Activated T-helper 1 cell treated with anti-CD3 and anti-CD28 coated beads, Interleukin-12 subunit alpha, Interleukin-12 subunit beta, Interleukin-2, Interleukin-4 antibody, amounts not matched to agents 30 ng/mL and 10 ng/mL and 1 ng/mL, durations not matched to agents 14 hours and 24 hours and 36 hours (primary cell): Measurements from ENCODE around the gene ACAP3. TPM values are rescaled to one million over a fixed set of nuclear protein-coding genes. Genes with fewer than 3 reads are reported as not detected.

Experiments
- DNase-seq: peaks from one replicate; pipeline ENCODE4 v3.0.0; 2021; ENCODE audit warnings: low spot score
- H3K27ac Mint-ChIP-seq: one replicate; pipeline ENCODE4 v1.8.0; 2021; ENCODE audit warnings: mild to moderate bottlenecking, mixed read lengths
- H3K27me3 Mint-ChIP-seq: one replicate; pipeline ENCODE4 v1.8.0; 2022; ENCODE audit warnings: mild to moderate bottlenecking, moderate library complexity, mixed read lengths; ENCODE audit not compliant: insufficient read depth
- H3K36me3 Mint-ChIP-seq: one replicate; pipeline ENCODE4 v1.8.0; 2021; ENCODE audit warnings: low read depth, mixed read lengths
- H3K4me1 Mint-ChIP-seq: one replicate; pipeline ENCODE4 v1.8.0; 2021; ENCODE audit warnings: low read depth, mixed read lengths
- H3K4me3 Mint-ChIP-seq: one replicate; pipeline ENCODE4 v1.8.0; 2021; ENCODE audit warnings: mild to moderate bottlenecking, moderate library complexity, mixed read lengths
- H3K9me3 Mint-ChIP-seq: one replicate; pipeline ENCODE4 v1.8.0; 2021; ENCODE audit warnings: mixed read lengths
- intact Hi-C: fragments of 100-400 bp; cut with micrococcal nuclease; formaldehyde crosslinking; loops from one replicate; pipeline ENCODE4 v1.15.1; 2024
- total RNA-seq: library from RNA; stranded (reverse); gene quantifications from 2 replicates; pipeline ENCODE4 v1.2.3, GENCODE V29; 2022

The ACAP3 gene
- total RNA-seq, 1 donor from 2014 or later: 47.7 TPM

DNA sequence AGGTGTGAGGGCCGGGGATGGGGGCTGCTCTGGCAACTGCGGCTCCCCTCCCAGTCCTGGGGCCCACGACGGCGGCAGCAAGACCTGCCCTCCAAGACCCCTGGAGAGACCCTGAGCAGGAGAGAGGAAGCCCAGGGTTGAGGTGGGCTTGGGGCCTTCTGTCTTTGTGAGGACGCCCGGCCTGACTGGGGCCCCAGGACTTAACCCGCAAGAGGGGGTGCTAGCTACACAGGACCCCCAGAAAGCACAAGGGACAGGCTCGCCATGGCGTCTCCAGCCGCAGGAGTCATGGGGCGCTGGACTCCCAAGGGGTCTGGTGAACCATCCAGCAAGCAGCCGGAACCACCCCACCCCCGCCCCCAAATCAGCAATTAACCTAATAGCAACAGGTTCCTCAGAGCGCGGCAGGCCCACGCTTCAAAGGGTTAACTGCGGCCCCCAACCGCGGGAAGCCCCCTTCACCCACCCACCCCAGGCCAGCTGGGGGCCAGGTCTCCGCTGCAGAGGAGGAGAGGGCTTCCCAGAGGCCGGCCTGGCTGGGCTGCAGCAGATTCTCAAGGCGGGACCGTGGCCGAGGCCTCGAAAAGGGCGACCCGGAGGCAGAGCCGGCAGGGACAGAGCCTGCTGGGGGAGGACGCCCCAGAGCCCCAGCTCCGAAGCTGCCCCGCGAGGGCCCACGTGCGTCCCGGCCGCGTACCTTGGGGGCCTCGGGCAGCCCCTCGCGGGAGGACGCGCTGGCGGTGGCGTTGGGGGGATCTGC lies 61.7 kb downstream of the ACAP3 start:
- Mint-ChIP-seq H3K27ac (no peak overlapping the region), H3K9me3 (no peaks in the 10 kb centered on the region), H3K36me3 (peaks cover 2% of the 10 kb centered on the region), H3K4me1 (peaks cover 11% of the 10 kb centered on the region), H3K4me3 (no peak overlapping the region), H3K27me3 (no peaks in the 10 kb centered on the region)
- no peak for DNase-seq
- intact Hi-C loops: no loop called here

DNA sequence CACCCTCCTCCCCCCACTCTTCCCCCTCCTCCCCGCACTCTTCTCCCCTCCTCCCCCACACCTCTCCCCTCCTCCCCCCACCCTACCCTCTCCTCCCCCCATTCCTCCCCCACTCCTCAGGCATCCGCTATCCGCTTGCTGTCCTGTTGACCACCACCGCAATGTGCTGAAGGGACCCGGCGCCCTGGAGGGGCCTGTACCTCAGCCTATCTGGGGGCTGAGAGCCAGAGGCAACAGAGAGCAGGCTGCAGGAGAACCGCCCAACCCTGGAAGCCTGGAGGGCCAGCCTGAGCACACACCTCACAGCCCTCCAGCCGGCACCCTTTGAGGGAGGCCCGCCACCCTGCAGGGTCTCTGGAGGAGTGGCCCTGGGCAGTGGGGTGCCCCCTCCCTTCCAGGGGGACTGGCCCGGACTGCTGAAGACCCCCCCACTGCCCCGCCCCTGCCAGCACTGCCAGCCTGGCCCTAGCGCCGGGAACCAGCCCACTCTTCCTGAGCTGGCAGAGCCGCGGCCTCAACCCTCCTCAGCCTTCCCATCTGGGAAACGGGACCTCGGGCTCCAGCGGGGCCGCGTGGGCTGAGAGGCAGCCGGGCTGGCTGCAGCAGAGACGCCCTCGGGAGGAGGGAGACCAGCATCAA lies 62.4 kb downstream of the ACAP3 start:
- H3K27me3 Mint-ChIP-seq: no peaks in the 10 kb centered on the region
- no peak overlapping the region for H3K27ac Mint-ChIP-seq
- DNase-seq: no peak
- H3K36me3 Mint-ChIP-seq: no peaks in the 10 kb centered on the region
- intact Hi-C loops: no loop called here
- H3K4me1 Mint-ChIP-seq: peaks cover 8% of the 10 kb centered on the region
- no peaks in the 10 kb centered on the region for H3K9me3 Mint-ChIP-seq
- no peak overlapping the region for H3K4me3 Mint-ChIP-seq

DNA sequence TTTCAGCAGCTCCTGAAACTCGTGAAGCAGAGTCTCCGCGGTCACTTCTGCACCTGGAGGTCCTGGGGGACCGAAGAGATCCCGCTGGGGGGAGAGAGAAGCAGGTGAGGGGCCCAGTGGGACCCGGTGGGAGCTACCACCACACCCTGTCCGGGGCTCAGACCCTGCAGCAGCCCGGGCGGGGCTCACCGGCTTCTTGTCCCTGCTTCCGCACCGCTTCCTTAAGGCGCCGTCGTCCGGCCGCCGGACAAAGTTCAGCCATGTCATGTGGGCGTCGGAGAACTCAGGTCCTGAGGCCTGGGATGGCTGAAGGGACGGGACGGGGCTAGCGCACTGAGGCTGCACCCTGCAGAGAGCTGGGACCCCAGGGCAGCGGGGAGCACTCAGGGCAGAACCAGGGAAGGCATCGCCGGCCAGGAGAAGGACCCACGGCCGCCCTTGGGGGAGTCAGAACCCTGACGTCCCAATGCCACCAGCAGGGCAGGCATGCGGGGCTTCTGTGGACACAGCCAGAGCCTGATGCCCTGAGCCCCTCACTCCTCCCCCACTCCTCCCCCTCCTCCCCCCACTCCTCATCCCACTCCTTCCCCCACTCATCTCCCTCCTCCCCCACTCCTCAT lies 63.4 kb downstream of the ACAP3 start:
- Mint-ChIP-seq H3K27ac (no peak overlapping the region), H3K4me1 (no peaks in the 10 kb centered on the region), H3K36me3 (no peaks in the 10 kb centered on the region), H3K9me3 (no peaks in the 10 kb centered on the region), H3K27me3 (no peaks in the 10 kb centered on the region), H3K4me3 (no peak overlapping the region)
- intact Hi-C loops: no loop called here
- no peak for DNase-seq

DNA sequence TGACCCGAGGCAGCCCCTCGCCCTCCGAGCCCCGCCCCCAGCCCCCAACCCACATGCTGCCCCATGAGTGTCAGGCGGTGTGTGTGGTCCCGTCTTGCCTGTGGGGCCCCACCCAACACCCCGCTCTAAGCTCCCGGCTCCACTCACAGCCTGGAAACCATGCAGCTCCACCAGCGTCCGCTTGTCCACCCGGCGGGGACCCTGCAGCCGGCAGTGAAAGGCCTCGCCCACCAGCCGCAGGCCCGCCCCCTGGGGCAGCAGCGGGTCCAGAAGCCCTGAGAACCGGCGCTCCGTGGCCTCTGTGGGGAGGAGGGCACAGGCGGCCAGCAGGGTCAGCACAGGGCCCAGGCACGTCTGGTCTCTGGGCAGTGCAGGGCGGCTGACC lies 63.9 kb downstream of the ACAP3 start:
- Mint-ChIP-seq H3K9me3 (no peaks in the 10 kb centered on the region), H3K27me3 (no peaks in the 10 kb centered on the region), H3K36me3 (no peaks in the 10 kb centered on the region), H3K27ac (no peak overlapping the region), H3K4me1 (no peaks in the 10 kb centered on the region), H3K4me3 (no peak overlapping the region)
- intact Hi-C loops: no loop called here
- no peak for DNase-seq

DNA sequence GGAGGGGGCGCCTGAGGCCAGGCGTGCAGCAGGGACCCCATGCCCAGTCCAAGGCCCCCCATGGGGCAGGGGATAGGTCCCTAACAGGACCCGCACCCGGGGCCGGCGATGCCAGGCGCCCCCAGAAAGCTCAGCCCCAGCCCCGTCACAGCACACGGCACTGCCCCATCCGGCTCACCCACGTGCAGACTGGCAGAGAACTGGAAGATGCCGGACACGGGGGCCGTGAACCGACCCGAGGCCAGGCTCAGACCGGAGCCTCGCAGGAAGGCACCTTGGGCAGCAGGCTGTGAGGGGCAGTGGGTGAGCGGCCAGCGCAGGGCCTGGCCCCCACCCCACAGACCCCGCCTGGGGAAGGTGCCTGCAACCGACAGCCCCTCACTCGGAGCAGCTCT lies 64.5 kb downstream of the ACAP3 start:
- Mint-ChIP-seq H3K27ac (no peak overlapping the region), H3K4me1 (no peaks in the 10 kb centered on the region), H3K27me3 (no peaks in the 10 kb centered on the region), H3K36me3 (no peaks in the 10 kb centered on the region), H3K4me3 (no peak overlapping the region), H3K9me3 (no peaks in the 10 kb centered on the region)
- no peak for DNase-seq
- intact Hi-C loops: no loop called here

DNA sequence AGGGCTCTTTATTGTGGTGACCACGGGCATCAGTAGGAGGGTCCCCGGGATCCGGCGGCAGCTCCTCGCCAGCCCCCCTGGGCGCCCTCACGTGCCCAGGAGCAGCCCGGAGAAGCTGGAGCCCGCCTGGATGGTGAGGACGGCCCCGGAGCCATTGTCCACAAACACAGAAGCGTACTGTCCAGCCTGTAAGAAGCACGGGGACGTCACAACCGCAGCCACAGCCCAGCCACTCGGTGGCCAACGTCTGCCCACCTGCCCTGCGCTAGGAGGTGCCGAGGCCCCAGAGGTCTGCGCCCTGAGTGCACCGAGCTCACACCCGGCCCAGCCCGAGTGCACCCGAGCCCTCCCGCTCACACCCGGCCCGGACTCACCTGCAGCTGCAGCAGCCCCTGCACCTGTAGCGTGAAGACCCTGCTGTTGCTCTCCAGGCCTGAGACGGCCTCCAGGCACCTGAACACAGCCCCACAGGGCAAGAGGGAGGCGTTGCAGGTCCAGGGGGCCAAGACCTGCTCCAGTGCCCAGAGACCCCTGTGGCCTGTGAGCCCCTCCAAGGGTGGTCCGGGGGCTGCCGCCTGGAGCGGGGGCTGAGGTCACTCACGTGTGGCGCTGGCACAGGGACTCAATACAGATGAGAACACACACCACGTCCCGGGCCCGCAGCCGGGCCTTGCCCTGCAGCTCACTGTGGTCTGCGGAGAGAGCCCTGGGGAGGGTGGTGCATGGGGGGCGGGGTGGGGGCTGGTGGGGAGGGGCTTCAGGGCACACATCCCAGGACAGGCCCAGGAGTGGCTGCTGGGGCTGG lies 65.1 kb downstream of the ACAP3 start:
- DNase-seq: no peak
- Mint-ChIP-seq H3K4me1 (no peaks in the 10 kb centered on the region), H3K9me3 (no peaks in the 10 kb centered on the region), H3K27me3 (no peaks in the 10 kb centered on the region), H3K36me3 (no peaks in the 10 kb centered on the region), H3K27ac (no peak overlapping the region), H3K4me3 (no peak overlapping the region)
- intact Hi-C loops: no loop called here

Other genes starting within 250 kb of the ACAP3 start
- 0.10 TPM in 1 of 2 replicates, not detected in the other for gene RNF223, start 233.6 kb downstream of the ACAP3 start, total RNA-seq
- 30.0 and 30.3 TPM in 2 replicates for gene C1orf159, start 191.8 kb downstream of the ACAP3 start, total RNA-seq
- 0.10 and 0.15 TPM in 2 replicates for gene TTLL10, start 134.1 kb downstream of the ACAP3 start, total RNA-seq
- gene TNFRSF18, start 101.3 kb downstream of the ACAP3 start, total RNA-seq: 350 and 356 TPM in 2 replicates
- 788 and 811 TPM in 2 replicates for gene TNFRSF4, start 93.8 kb downstream of the ACAP3 start, total RNA-seq
- 202 TPM in 2 replicates for gene SDF4, start 75.9 kb downstream of the ACAP3 start, total RNA-seq
- 45.9 and 46.3 TPM in 2 replicates for gene B3GALT6, start 75.7 kb downstream of the ACAP3 start, total RNA-seq
- gene C1QTNF12, start 61.2 kb downstream of the ACAP3 start, total RNA-seq: 2.2 and 4.1 TPM in 2 replicates
- gene UBE2J2, start 34.1 kb downstream of the ACAP3 start, total RNA-seq: 95.6 and 99.5 TPM in 2 replicates
- 2.5 TPM in 2 replicates for gene SCNN1D, start 27.5 kb downstream of the ACAP3 start, total RNA-seq
- 34.6 and 36.8 TPM in 2 replicates for gene PUSL1, start 667 bp upstream of the ACAP3 start, total RNA-seq
- 144 and 147 TPM in 2 replicates for gene INTS11, start 16.7 kb upstream of the ACAP3 start, total RNA-seq
- 13.6 and 14.6 TPM in 2 replicates for gene CPTP, start 16.9 kb upstream of the ACAP3 start, total RNA-seq
- 0.22 and 0.34 TPM in 2 replicates for gene TAS1R3, start 23.4 kb upstream of the ACAP3 start, total RNA-seq
- 66.5 and 72.2 TPM in 2 replicates for gene DVL1, start 41.5 kb upstream of the ACAP3 start, total RNA-seq
- 0.18 and 0.20 TPM in 2 replicates for gene MXRA8, start 50.6 kb upstream of the ACAP3 start, total RNA-seq
- gene AURKAIP1, start 67.3 kb upstream of the ACAP3 start, total RNA-seq: 147 and 148 TPM in 2 replicates
- gene CCNL2, start 91.4 kb upstream of the ACAP3 start, total RNA-seq: 138 and 139 TPM in 2 replicates
- 184 and 205 TPM in 2 replicates for gene MRPL20, start 99.4 kb upstream of the ACAP3 start, total RNA-seq
- gene ANKRD65, start 113.3 kb upstream of the ACAP3 start, total RNA-seq: 0.10 TPM in 1 of 2 replicates, not detected in the other
- 5.5 and 5.8 TPM in 2 replicates for gene VWA1, start 127.8 kb upstream of the ACAP3 start, total RNA-seq
- 0.57 and 1.0 TPM in 2 replicates for gene ATAD3C, start 141.8 kb upstream of the ACAP3 start, total RNA-seq
- gene ATAD3B, start 163.8 kb upstream of the ACAP3 start, total RNA-seq: 106 and 113 TPM in 2 replicates
- gene ATAD3A, start 204.2 kb upstream of the ACAP3 start, total RNA-seq: 108 TPM in 2 replicates
- 0.41 and 1.0 TPM in 2 replicates for gene TMEM240, start 232.7 kb upstream of the ACAP3 start, total RNA-seq